Activated CD8-positive, alpha-beta memory T cell treated with anti-CD3 and anti-CD28 coated beads, Interleukin-2, amount 50 U/mL, for 1 hour (primary cell): Measurements from ENCODE around the gene RP9.

Experiments used
- DNase-seq: peaks from one replicate; pipeline ENCODE4 v3.0.0-alpha.2; 2020; ENCODE audit errors: extremely low read depth

Gene RP9

GRCh38 chr7:33109005-33109757, at the start of gene RP9:
Gene RP9 (minus strand): TSS chr7:33109404. CDS start chr7:33109372, 32 bp downstream.
- DNase-seq = peak; percentile 26

GRCh38 chr7:33157781-33158180, 48.6 kb upstream of the RP9 start:
- DNase-seq = no peak

- no peak for DNase-seq
Measured at GRCh38 chr7:33157311-33157710, 48.1 kb upstream of the RP9 start.

- no peak for DNase-seq
Measured at GRCh38 chr7:33156441-33156840, 47.2 kb upstream of the RP9 start.

GRCh38 chr7:33155811-33156210, 46.6 kb upstream of the RP9 start:
- no peak for DNase-seq

- DNase-seq = no peak
Measured at GRCh38 chr7:33152087-33152486, 42.9 kb upstream of the RP9 start.

GRCh38 chr7:33145156-33145555, 36.0 kb upstream of the RP9 start:
- DNase-seq = no peak

GRCh38 chr7:33143996-33144718, 35.0 kb upstream of the RP9 start:
- DNase-seq = no peak

GRCh38 chr7:33142585-33142984, 33.4 kb upstream of the RP9 start:
- no peak for DNase-seq

- no peak for DNase-seq
Measured at GRCh38 chr7:33137103-33137502, 27.9 kb upstream of the RP9 start.

- no peak for DNase-seq
Measured at GRCh38 chr7:33130184-33130583, 21.0 kb upstream of the RP9 start.

GRCh38 chr7:33129806-33130153, 20.6 kb upstream of the RP9 start:
- DNase-seq = no peak

GRCh38 chr7:33128990-33129805, 20.0 kb upstream of the RP9 start, which contains the start of gene BBS9:
Gene BBS9 (plus strand): TSS chr7:33129564. CDS start chr7:33146253, 16,689 bp downstream.
- DNase-seq = peak; percentile 69

- DNase-seq = no peak
Measured at GRCh38 chr7:33128631-33128989, 19.4 kb upstream of the RP9 start.

GRCh38 chr7:33127085-33127484, 17.9 kb upstream of the RP9 start:
- DNase-seq = no peak

- DNase-seq = no peak
Measured at GRCh38 chr7:33118383-33118782, 9.2 kb upstream of the RP9 start.

GRCh38 chr7:33114976-33115375, 5.8 kb upstream of the RP9 start:
- no peak for DNase-seq

GRCh38 chr7:33111614-33112013, 2.4 kb upstream of the RP9 start:
- no peak for DNase-seq

GRCh38 chr7:33109758-33110238, 594 bp upstream of the RP9 start:
- DNase-seq = no peak

- no peak for DNase-seq
Measured at GRCh38 chr7:33108554-33109004, 625 bp downstream of the RP9 start.

- DNase-seq = no peak
Measured at GRCh38 chr7:33107136-33108066, 1.8 kb downstream of the RP9 start.
